NCI-H226 (cell line): Measurements from ENCODE around the gene FZD8.
"Not testable (repeated sequence)": the region's sequence is repeated elsewhere in the genome, so short reads cannot be mapped to it uniquely, and the experiment has no call there.

ENCODE experiments used
- DNase-seq: peaks from one replicate; pipeline ENCODE4 v3.0.0-alpha.2; 2015

FZD8 gene, protein sequence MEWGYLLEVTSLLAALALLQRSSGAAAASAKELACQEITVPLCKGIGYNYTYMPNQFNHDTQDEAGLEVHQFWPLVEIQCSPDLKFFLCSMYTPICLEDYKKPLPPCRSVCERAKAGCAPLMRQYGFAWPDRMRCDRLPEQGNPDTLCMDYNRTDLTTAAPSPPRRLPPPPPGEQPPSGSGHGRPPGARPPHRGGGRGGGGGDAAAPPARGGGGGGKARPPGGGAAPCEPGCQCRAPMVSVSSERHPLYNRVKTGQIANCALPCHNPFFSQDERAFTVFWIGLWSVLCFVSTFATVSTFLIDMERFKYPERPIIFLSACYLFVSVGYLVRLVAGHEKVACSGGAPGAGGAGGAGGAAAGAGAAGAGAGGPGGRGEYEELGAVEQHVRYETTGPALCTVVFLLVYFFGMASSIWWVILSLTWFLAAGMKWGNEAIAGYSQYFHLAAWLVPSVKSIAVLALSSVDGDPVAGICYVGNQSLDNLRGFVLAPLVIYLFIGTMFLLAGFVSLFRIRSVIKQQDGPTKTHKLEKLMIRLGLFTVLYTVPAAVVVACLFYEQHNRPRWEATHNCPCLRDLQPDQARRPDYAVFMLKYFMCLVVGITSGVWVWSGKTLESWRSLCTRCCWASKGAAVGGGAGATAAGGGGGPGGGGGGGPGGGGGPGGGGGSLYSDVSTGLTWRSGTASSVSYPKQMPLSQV

DNA sequence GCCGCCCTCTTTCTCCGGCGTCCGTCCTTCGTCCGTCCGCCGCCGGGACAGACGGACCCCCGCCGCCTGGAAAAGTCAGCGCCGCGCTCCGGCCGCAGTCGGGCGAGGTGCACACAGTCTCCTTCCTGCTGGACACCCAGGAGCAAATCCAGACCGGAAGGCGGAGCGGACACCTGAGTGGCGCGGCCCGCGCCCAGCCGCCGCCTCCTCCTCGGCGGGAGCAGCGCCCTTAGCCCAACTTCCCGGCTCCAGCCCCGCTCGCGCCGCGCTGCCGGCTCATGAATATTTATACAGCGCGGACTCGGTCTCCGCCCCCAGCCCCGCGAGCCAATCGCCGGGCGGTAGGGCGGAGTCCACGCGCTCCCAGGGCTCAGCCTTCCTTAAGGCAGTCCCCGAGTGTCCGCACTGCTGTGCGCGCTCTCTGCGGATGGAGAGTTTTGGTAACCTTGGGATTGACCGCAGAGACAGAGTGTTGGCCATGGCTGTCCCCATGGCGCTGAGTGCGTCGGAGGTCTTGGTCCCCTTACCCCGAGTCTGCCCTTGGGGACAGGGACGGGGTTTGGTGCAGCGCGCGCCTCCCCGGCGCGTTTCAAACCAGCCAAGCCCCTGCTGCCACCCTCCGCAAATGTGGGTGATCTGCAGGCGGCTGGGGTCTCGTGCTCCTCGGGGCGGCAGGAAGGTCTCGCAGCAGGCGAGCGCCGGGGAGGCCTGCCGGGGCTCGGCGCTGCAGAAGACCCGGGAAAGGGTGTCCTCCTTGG lies at the start of gene FZD8:
Gene FZD8 (minus strand): TSS at position 262 of the 758 bp plus-strand sequence. CDS start 867 bp downstream, outside the sequence.
- DNase-seq, result peak; percentile 79

DNA sequence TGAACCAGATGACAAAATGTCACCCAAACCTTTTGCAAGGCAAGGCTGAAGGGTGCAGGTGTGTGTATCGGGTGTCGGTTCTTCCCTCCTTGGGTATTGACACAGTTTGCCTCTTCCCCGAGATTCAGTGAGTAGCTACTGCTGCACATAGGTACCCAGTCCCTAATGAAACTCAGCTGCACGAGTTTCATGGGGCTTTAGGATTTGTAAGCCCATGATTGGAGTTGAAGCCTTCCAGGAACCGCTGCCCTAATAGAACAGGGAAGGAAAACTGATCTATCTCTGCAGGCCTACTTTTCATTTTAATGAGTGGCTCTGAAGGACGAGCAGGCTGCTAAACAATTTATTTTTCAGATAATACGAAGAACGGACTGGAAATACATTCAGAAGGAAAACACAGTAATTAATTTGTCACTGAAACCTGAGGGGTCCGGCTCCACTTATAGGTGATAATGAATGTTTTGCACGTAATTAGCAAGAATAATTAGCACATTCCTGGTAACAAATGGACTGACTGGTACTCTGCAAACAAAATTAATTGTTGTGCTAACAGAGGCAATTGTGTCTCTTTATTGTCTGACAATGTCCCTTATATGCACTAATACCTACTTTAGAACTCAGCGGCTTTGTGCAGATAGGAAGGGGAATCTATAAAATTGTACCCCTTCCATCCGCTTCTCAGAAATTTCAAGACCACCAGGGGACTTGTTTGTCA lies 49.6 kb upstream of the FZD8 start:
- DNase-seq, result no peak

GRCh38 chr10:35690534-35690933 lies 48.4 kb upstream of the FZD8 start:
- no peak for DNase-seq

- not testable (repeated sequence) for DNase-seq
Observed at GRCh38 chr10:35685858-35686257, 43.8 kb upstream of the FZD8 start.

- no peak for DNase-seq
Observed at GRCh38 chr10:35685402-35685801, 43.3 kb upstream of the FZD8 start.

DNA sequence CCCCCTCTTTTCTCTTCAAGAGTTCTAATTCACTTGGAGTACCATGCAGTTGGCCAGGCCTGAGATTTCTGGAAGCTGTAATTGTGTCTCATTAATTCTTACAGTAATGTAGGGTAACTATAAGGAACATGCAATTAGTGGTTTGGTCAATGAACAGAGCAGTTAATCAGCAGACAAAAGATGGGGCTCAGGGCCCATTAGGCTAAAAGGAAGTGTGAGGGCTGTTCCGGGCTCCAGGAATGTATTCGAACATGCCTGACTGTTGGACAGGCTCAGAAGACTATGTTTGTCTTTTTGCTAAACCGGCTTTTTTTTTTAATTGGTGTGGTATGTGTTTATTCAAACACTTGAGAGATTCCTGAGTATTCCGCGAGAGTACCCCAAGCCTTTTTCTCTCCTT lies 42.5 kb upstream of the FZD8 start:
- DNase-seq, result no peak

- no peak for DNase-seq
Observed at GRCh38 chr10:35675846-35676245, 33.8 kb upstream of the FZD8 start.

GRCh38 chr10:35674843-35675242 lies 32.7 kb upstream of the FZD8 start:
- DNase-seq, result no peak

DNA sequence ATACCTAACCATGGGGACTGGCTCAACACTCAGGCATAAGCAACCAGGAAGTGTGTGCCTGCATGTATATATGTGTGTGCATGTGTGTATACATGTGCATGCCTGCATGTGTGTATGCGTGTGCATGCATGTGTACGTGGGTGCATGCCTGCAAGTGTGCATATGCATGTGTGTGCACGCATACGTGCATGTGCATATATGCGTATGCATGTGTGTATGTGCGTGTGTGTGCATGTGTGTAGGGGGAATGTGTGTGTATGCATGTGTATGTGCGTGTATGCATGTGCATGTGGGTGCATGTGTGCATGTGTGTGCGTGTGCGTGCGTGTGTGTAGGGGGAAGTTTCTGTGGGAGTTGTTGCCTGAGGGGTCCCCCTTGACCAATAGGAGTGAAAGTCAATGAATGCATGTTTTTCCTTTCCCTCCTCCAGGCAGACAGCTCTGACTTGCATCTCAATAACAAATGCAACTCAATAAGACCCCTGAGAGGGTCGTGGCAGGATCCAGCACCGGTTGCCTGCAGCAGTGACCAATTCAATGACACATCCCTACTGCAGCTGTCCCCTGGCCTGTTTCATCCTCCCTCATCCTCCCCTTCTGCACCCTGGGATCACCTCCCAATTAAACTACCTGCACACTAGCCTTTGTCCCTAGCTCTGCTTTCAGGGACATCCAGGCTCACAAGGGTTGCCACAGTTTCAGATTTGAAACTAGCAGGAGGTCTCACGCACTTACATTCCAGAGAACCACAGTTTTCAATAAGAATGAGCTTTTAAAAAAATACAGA lies 27.0 kb upstream of the FZD8 start:
- DNase-seq, result no peak

DNA sequence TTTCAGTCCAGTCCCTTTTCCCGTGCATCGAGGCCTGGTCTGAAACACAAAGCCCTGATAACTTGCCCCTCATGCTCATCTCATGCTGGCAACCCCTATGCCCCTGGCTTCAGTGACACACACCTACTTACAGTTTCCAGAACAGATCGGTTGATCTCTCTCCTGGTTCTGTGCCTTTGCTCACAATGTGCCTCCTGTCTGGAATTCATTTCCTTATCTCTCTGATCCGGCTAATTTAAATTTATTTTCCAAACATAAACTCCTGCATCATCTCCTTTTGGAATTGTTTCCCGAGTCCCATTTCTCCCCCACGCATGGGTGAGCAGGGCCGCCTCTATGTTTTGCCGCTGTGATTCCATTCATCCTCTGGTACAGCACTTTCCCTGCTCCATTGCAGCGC lies 25.9 kb upstream of the FZD8 start:
- no peak for DNase-seq

- no peak for DNase-seq
Observed at GRCh38 chr10:35667270-35667889, 25.3 kb upstream of the FZD8 start.

GRCh38 chr10:35661236-35661635 lies 19.1 kb upstream of the FZD8 start:
- DNase-seq, result no peak

GRCh38 chr10:35659456-35659855 lies 17.4 kb upstream of the FZD8 start:
- DNase-seq, result no peak

- DNase-seq, result no peak
Observed at GRCh38 chr10:35657621-35658020, 15.5 kb upstream of the FZD8 start.

DNA sequence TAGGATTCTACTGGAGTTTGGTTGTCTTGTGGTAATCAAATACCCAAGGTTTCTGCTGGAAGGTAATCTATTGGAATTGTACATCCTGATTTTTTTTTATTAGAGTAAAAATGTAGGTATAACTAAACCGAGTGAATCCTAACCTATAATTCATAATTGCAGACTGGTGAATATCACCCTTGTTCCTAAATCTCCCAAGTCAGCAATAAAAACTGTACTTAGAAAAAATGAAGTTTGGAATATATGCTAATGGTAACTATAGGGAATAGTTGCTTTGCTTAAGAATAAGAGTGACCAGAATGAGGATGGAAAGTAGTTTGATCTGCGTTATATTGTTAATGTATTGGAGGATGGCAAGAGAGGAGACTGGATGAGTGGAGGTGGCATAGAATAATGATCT lies 10.7 kb upstream of the FZD8 start:
- DNase-seq, result no peak

DNA sequence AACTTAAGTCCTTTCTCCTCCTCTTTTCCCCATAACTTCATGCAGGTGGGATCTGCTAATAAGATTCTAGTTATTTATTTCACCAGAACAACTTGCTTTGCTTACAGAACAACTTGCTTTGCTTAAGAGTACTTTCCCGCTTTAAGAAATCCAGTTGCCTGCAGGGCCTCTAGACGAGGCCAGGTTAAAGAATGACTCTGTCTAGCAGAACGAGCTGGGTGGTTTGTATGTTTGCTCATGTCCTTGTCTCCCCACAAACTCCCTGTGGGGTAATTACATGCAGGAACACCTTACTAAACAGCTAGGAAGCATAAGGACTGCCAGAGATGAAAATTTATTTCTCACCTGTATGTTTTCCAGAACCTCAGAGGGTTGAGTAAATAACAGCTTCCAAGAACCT lies 8.8 kb upstream of the FZD8 start:
- no peak for DNase-seq

DNA sequence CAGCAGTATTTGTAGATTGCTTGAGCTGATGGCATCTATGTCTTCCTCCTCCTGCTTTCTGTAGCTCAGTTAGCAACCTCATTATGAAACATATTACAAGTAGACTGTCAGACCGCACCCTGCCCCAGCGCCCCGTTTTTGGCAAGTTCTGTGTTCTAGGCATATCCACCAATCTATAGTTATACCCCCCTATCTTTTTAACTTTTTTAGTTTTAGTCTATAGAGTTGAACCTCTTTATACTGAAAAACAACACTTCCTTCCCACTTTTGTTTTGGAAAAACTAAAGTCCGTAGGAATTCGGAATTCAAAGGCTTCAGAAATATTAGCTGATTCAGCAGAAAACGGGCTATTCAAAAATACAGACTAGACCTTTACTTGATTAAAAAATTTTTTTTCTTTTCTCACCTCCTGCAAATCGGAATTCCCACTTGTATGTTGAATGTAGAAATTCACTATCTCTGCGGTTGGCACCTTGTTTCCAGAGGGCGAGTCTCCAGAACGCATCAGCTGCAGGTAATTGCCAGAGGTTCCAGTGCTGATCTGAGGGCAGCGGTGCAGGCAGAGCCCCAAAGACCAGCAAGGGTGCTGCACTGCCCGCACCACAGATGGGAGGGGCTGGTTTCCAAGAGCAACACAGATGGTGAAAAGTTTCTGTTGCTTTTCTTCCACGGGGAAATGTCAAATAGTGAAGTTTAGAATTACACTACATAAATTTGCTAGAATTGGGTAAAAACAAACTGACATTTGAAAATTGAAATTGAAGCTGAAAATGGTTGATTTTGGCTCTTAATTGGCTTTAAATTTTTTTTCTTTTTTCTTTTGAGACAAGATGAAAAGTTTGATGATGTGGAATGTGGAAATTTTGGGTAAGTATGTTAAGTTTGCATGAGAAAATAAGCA lies 2.2 kb upstream of the FZD8 start:
- DNase-seq, result no peak

GRCh38 chr10:35643151-35644049 lies 1.3 kb upstream of the FZD8 start:
- no peak for DNase-seq

DNA sequence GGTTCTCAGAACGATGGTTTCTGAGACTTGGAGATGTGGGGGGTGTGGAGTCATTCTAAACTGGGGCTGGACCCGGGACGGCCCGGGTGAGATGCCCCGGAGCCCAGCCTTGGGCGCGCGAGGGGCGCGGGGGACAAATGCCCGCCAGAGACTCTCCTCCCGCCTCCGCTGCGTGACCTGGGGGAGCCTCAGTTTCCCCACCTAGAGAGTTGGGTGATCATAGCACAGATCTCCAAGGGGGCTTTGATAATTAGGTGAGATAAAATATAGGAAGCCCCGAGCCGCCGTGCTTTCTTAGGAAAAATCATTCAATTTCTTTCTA lies 658 bp upstream of the FZD8 start:
- no peak for DNase-seq

DNA sequence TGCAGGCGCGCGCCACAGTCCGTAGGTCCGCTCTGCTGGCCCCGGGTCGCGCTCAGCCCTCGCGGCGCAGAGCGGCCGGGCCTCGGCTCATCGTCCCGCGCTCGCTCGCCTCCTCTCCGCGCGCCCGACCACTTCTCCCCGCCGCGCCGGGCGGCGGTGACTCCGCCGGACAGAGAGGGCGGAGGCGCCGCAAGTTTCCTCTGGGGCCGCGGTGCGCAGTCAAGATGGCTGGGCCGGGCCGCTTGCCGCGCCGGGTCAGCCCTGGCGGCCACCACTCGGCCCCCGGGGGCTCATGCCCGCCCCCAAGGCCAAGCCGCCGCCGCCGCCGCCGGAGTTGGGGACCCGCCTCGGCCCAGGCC lies 441 bp downstream of the FZD8 start:
- peak; percentile 6 for DNase-seq
